NCI-H82 treated with DMSO at 0.1 percent for 48 hours (cell line): ENCODE measurements around the gene MAP3K14.

ENCODE experiments used
- DNase-seq: peaks from one replicate; lab custom pipeline; 2025; ENCODE audit not compliant: unreplicated experiment; lab: John Stamatoyannopoulos, UW

The MAP3K14 gene

GRCh38 chr17:45238155-45238774, 78.6 kb downstream of the MAP3K14 start:
- DNase-seq: no peak

GRCh38 chr17:45237686-45238085, 79.1 kb downstream of the MAP3K14 start:
- DNase-seq: no peak

- DNase-seq: no peak
Measured at GRCh38 chr17:45236282-45236606, 80.6 kb downstream of the MAP3K14 start.

- DNase-seq: peak; percentile 56
Measured at GRCh38 chr17:45235416-45236281, 81.2 kb downstream of the MAP3K14 start.

GRCh38 chr17:45234641-45235415, 82.0 kb downstream of the MAP3K14 start:
- DNase-seq: peak; percentile 46

GRCh38 chr17:45233423-45233924, 83.3 kb downstream of the MAP3K14 start:
- DNase-seq: no peak

GRCh38 chr17:45232514-45233422, 84.1 kb downstream of the MAP3K14 start:
- DNase-seq: no peak

GRCh38 chr17:45231481-45232116, 85.2 kb downstream of the MAP3K14 start:
- DNase-seq: no peak

GRCh38 chr17:45230787-45231480, 85.9 kb downstream of the MAP3K14 start:
- peak; percentile 71 for DNase-seq

- no peak for DNase-seq
Measured at GRCh38 chr17:45230410-45230786, 86.4 kb downstream of the MAP3K14 start.

GRCh38 chr17:45229681-45230409, 87.0 kb downstream of the MAP3K14 start:
- DNase-seq: no peak

GRCh38 chr17:45228763-45229539, 87.9 kb downstream of the MAP3K14 start:
- no peak for DNase-seq

GRCh38 chr17:45227926-45228762, 88.7 kb downstream of the MAP3K14 start:
- no peak for DNase-seq

- no peak for DNase-seq
Measured at GRCh38 chr17:45227101-45227925, 89.5 kb downstream of the MAP3K14 start.

- no peak for DNase-seq
Measured at GRCh38 chr17:45226576-45226975, 90.2 kb downstream of the MAP3K14 start.

GRCh38 chr17:45225964-45226530, 90.8 kb downstream of the MAP3K14 start:
- DNase-seq: no peak
